ENCODE results near the gene LEMD3.

- no peak for TF ChIP-seq CTCF (IDR thresholded peaks at IDR 0.05 in 4 of 5, conservative IDR thresholded peaks at IDR 0.05 in 1 of 5)
- no peak for TF ChIP-seq POLR2A (IDR thresholded peaks at IDR 0.05)
Measured at GRCh38 chr12:65294641-65295262, 125.4 kb downstream of the LEMD3 start.
